ENCODE measurements around the gene HMCN1.
"Not testable (repeated sequence)": the region's sequence is repeated elsewhere in the genome, so short reads cannot be mapped to it uniquely, and the experiment has no call there.

HMCN1 gene

DNA sequence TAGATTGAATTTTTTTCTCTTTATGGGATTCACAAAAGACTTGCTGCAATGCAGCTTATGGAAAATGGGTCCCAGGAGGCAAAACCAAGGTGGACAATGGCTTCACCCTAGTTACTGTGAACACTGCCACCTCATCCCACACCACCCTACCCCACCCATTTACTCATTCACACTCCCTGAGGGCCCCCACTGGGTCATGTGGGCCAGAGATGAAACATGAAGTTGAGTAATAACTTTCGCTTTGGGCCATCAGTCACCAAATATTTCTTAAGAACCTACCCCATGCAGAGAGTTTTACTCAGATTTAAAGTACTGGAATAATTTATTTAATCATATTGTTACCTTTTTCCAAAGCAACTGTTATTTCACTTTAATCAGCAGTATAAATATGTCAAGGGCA, 449.0 kb downstream of the HMCN1 start:
- DNase-seq, result peak; percentile 3 to 66
- TF ChIP-seq GATA1 (IDR thresholded peaks at IDR 0.05; ENCODE audit: low read depth, low read length) (no peak), POLR2A (IDR thresholded peaks at IDR 0.05; ENCODE audit: low read length) (no peak)

DNA sequence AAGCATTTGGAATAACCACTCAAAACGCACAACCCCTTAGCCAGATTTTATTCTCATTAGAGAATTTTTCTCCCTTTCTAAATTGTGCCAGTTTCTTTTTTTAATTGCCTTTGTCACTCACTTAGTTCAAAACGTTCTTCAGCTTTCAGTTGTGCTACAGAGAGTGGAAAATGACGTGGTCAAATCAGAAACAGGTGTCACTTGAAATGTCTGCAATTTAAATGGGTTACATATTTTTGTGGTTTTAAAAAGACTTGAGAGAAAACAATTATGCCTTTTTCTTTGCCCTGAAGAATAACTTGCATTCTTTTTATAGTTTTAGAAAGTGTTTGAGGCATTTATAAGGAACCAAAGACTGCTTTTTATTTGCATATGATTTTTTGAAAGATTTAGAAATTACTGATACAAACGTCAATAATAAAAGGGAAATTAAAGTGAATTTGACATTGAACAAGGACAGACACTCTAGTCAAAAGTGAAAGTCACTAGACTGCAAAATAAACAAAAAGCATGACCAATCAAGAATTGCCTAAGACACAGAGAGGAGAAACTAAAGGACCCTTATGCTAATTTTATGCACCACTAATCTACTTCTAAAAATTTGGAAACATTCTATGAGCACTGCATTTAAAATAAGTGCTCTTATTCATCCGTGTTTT, 449.9 kb downstream of the HMCN1 start:
- DNase-seq, result peak in 1 of 2 experiments; percentile 10
- TF ChIP-seq POLR2A (IDR thresholded peaks at IDR 0.05; ENCODE audit: low read length) (no peak), GATA1 (IDR thresholded peaks at IDR 0.05; ENCODE audit: low read depth, low read length) (no peak)

DNA sequence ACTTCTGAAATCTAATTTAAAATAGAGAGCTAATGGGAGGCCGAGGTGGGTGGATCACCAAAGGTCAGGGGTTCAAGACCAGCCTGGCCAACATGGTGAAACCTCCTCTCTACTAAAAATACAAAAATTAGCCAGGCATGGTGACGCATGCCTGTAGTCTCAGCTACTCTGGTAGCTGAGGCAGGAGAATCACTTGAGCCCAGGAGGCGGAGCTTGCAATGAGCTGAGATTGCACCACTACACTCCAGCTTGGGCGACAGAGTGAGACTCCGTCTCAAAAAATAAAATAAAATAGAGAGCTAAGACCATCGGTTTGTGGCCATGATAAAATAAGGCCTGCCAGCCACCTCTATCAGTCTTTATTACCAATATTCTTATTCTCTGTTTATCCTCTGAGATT, 452.1 kb downstream of the HMCN1 start:
- not testable (repeated sequence) for DNase-seq

DNA sequence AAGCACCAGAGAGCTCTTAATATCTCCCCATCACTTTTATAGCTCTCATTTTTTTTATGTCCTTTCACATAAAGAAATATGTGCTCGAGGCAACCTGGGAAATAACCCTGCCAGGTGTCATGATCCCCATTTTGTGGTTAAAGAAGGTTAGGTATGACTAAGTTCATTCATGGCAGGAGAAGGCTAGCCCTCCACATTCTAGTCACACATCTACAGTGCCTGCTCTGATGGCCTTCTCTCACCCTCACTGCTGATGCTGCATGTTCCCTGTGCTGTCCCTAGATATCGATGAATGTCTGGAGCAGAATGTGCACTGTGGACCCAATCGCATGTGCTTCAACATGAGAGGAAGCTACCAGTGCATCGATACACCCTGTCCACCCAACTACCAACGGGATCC, 453.4 kb downstream of the HMCN1 start:
- DNase-seq, result no peak
- TF ChIP-seq GATA1 (IDR thresholded peaks at IDR 0.05; ENCODE audit: low read depth, low read length) (no peak), POLR2A (IDR thresholded peaks at IDR 0.05; ENCODE audit: low read length) (no peak)

DNA sequence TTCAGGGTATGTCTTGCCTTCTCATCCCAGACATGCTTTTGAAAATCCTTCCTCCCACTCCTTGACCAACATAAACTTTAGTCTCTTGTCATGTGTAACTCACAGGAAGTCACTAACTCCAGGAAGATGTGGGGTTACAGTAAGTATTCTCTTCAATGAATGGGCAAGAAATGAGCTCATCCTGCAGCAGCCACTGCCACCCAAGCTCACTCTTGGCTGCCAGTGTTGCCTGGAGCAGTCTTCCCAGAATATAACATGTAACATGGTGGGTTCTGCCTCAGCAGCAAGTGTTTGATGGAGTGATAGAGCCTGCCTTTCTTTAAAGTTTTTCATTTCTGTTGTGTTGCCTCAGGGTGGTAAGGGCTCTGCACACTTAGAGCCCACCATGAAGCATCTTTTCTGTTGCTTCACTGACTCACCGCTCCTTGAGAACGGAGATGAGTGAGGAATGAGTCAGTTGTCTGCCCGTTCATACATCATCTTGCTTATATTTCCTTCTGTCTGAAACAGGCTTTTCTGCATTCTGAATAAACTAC, 453.9 kb downstream of the HMCN1 start:
- peak in 1 of 2 experiments; percentile 34 for DNase-seq
- no peak for TF ChIP-seq GATA1 (IDR thresholded peaks at IDR 0.05; ENCODE audit: low read depth, low read length)
- no peak for TF ChIP-seq POLR2A (IDR thresholded peaks at IDR 0.05; ENCODE audit: low read length)

DNA sequence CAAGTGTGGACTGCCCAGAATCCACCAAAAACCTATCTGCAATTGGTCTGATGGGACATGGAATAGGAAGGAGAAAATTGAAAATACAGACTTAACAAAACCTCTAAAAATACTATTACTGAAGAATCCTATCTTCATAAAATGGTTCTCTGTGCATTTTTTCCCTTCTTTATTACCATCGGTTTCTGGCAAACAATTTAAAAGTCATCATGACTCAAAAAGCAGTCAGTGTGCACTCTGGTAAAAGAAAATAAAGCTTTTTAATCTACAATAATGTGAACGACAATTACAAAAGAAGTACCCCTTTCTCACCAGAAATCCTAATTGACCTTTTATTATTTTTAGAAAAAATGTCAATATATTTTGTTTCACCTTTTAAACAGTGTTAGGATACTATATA, 454.5 kb downstream of the HMCN1 start:
- TF ChIP-seq GATA1 (IDR thresholded peaks at IDR 0.05; ENCODE audit: low read depth, low read length), result no peak
- DNase-seq, result no peak

DNA sequence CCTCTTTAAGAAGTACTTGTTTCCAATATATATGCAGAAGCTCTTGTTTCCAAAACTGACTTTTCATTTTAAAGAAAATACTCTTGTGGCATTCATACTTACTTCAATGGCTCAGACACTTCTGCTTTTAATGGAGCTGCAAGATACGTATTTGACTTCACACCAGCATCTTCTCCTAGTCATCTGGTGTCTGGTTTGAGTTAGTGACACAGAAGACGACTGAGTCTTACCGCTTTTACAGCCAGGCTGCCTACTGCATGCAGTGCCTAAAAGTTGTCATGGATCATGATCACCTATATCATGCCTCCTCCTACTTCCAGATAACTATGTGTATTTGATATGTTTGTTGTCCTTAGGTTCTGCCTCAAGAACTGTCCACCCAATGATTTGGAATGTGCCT, 455.0 kb downstream of the HMCN1 start:
- DNase-seq, result no peak

DNA sequence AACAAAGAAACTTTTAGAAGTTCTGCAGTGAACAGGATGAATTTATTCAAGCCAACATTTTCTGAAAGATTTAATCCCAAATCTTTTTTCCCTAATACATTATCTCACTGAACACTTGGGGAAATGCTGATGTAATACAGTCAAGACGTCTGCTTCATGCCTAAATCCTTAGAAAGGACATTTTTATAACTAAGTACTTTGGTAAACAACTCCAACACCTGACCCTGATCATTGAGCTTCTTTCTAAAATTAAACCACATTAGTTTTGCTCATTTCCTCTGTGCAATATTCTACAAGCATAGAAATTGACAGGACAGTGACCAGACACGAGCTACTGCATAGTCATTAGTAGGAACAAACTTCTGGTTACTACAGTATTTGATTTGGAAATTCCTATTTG, 457.3 kb downstream of the HMCN1 start:
- DNase-seq, result no peak
- no peak for TF ChIP-seq POLR2A (IDR thresholded peaks at IDR 0.05; ENCODE audit: low read length)
- TF ChIP-seq GATA1 (IDR thresholded peaks at IDR 0.05; ENCODE audit: low read depth, low read length), result no peak

More for the DNA sequence above, 455.0 kb downstream of the HMCN1 start:
- TF ChIP-seq GATA1 (IDR thresholded peaks at IDR 0.05; ENCODE audit: low read depth, low read length) (no peak), POLR2A (IDR thresholded peaks at IDR 0.05; ENCODE audit: low read length) (no peak)

DNA sequence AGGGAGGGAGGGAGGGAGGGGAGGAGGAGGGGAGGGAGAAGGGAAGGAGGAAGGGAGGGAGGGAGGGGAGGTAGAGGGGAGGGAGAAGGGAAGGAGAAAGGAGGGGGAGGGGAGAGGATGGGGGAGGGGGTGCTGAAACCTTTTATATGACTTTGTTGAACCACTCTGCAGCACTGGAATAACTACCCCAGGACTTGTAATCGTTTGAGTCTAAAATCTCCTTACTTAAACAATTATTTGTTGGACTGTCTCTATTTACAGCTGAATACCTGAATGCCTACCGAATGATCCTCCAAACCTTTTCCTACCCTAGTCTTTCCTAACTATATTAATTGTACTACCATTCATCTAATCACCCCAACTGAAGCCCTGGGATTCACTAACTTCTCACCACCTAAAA, 459.0 kb downstream of the HMCN1 start:
- TF ChIP-seq POLR2A (IDR thresholded peaks at IDR 0.05; ENCODE audit: low read length), result no peak
- TF ChIP-seq GATA1 (IDR thresholded peaks at IDR 0.05; ENCODE audit: low read depth, low read length), result no peak

DNA sequence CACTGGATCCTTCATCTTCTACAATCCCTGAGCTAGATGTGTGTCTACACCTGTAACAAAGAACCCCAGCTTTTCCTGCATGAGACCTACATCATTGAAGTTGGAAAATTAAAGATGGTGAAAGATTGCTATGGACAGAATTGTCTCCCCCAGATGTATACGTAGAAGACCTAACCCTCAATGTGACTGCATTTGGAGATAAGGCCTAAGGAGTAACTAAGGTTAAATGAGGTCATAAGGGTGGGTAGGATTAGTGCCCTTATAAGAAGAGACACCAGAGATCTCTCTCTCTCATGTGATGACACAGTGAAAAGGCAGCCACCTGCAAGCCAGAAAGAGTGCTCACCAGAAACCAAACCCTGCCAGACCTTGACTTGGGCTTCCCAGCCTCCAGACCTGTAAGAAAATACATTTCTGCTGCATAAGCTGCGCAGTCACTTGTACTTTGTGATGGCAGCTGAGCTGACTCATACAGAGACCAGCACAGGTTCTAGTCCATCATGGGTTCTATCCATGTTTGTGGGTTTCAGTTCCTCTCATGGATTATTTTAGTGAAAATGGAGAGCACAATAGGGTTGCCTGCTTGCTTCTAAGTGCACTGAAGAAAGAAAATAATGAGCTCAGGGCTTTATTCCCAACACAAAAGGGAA, 460.0 kb downstream of the HMCN1 start:
- DNase-seq, result peak; percentile 57 to 58
- TF ChIP-seq POLR2A (IDR thresholded peaks at IDR 0.05; ENCODE audit: low read length) (no peak), GATA1 (IDR thresholded peaks at IDR 0.05; ENCODE audit: low read depth, low read length) (no peak)

More for the DNA sequence above, 459.0 kb downstream of the HMCN1 start:
- DNase-seq, result no peak

DNA sequence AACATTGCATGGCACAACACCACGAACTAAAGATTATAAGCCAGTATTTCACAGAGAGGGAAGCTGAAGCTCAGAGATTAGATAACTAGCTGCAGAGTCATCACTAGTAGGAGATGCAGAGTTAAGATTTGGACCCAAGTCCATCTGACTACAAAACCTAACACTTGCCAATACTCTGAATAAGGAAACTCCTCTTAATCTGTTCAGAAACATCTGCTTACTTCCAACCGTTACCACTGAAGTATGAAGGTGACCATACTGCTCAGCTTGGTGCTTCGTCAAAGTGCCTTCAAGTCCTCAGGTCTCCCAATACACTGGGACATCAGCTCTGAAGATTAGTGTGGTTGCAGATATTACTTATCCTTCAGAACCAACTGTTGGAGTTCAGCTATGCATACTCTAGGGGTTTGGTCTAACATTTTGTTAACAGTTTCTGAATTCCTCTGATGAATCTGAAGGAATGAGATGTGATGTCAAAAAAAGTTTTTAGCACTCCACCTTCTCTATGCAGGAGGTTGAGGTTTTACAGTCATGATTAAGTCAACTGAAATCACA, 461.3 kb downstream of the HMCN1 start:
- TF ChIP-seq POLR2A (IDR thresholded peaks at IDR 0.05; ENCODE audit: low read length) (no peak), GATA1 (IDR thresholded peaks at IDR 0.05; ENCODE audit: low read depth, low read length) (no peak)
- DNase-seq, result peak; percentile 84 to 94

DNA sequence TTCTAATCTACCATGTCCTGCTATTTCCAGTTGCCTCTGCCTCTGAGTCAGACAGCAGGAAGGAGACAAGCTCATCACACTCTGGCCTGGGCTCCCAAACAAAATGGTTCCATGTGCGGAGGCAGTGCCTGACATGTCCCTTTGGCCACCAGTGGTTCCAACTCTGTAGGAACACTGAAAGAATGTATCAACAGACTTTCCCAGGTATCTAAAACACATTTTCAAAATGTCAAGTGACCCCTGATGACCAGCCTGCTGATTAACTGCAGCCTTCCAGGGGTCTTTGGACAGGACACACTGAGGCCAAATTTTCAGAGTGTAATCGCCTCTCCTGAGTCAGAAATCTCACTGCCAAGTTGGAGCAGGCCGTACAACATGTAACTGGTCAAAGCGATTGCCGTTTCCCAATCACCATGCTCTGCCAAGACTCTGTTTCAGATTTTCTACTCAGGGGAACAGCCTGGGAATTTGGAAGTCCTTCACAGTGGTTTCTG, 468.1 kb downstream of the HMCN1 start:
- no peak for TF ChIP-seq POLR2A (IDR thresholded peaks at IDR 0.05; ENCODE audit: low read length)
- TF ChIP-seq GATA1 (IDR thresholded peaks at IDR 0.05; ENCODE audit: low read depth, low read length), result no peak

DNA sequence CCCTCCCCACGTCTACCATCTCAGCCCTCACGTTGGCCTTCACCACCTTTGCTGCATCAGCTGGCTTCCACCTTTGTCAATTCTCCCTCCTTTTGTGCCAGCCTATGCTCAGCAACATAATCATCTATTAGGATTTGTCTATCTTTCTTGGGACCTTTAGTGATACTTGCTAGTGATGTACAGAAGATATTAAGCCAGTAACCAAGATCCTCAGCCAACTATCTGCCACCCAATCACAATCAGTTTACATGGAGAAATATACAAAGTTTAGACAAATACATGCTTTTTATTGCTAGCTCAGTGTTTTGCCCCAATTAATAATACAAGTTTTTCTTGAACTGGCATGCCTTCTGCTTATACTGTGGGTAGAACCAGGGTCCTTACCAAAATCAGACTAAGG, 468.6 kb downstream of the HMCN1 start:
- no peak for DNase-seq
- TF ChIP-seq POLR2A (IDR thresholded peaks at IDR 0.05; ENCODE audit: low read length), result no peak
- no peak for TF ChIP-seq GATA1 (IDR thresholded peaks at IDR 0.05; ENCODE audit: low read depth, low read length)

More for the DNA sequence above, 468.1 kb downstream of the HMCN1 start:
- DNase-seq, result no peak

DNA sequence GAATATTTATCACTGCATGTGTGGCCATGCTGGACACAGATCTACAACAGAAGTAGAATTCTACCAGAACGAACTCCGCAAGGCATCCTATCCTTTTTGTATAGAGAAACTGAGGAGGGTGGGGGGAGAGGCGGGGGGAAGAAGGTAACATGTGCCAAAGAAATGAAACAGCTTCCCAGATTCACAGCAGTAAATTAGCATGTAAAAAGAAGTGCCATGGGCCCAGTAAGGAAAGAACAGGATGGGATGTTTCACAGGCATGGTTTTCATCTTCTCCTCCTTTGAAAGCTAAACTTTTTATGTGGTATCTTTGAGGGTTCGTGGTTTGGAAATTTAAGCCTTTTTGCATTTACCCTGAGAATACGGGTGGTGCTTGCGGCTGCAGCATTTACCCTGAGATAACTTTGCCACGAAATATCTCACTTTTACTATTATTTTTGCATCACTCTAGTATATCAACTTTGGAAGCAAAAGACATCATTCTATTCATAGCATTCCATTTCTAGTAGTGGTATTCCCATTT, 471.9 kb downstream of the HMCN1 start:
- no peak for DNase-seq
- TF ChIP-seq POLR2A (IDR thresholded peaks at IDR 0.05; ENCODE audit: low read length), result no peak
